Mucosa of descending colon (tissue), 3 donors: ENCODE data around the gene MS4A15. TPM values are rescaled to one million over a fixed set of nuclear protein-coding genes. Genes with fewer than 3 reads are reported as not detected.

Experiments used
- ATAC-seq: fragments of 200-7000 bp; cut with Tn5 transposase; one replicate; pipeline ENCODE4 v1.9.1; 2020; ENCODE audit warnings: mild to moderate bottlenecking, moderate library complexity
- DNase-seq, 3 donors: peaks; one replicate each; pipeline ENCODE4 v3.0.0-alpha.2; 2020
- H3K36me3 ChIP-seq: fragments of 200-600 bp; one replicate; pipeline ENCODE4 v1.8.0; 2021; ENCODE audit warnings: low read depth, mild to moderate bottlenecking
- H3K4me1 ChIP-seq: fragments of 200-600 bp; one replicate; pipeline ENCODE4 v1.8.0; 2021; ENCODE audit warnings: low read depth, mild to moderate bottlenecking
- H3K4me3 ChIP-seq: fragments of 200-600 bp; one replicate; pipeline ENCODE4 v1.8.0; 2021; ENCODE audit warnings: mild to moderate bottlenecking
- H3K9me3 ChIP-seq: fragments of 200-600 bp; one replicate; pipeline ENCODE4 v1.8.0; 2021; ENCODE audit warnings: mild to moderate bottlenecking
- intact Hi-C, 2 donors: fragments of 100-400 bp; cut with DNase I in 1 of 2; cut with micrococcal nuclease in 1 of 2; formaldehyde crosslinking; loops; one replicate each; pipeline versions ENCODE4 v1.11.0 to v1.11.1; 2022; cut with DNase I, micrococcal nuclease
- total RNA-seq, 3 donors: library from RNA; stranded (reverse); fragmentation: NEBNext Ultra II Directional in 2 of 3; extraction: Animal tissue kit (Norgen Biotek cat#: 25700) in 2 of 3; gene quantifications; one replicate each; pipeline versions ENCODE4 v1.2.1 to v1.2.4, GENCODE V29; 2021 to 2023
- TF ChIP-seq, protein P1 (sequence below): fragments of 200-600 bp; IDR thresholded peaks from one replicate; pipeline ENCODE4 v1.8.0; 2022; ENCODE audit warnings: antibody characterized with exemption, mild to moderate bottlenecking
- donor health status: DM: no; HTN: no; CAD: no; lungs with moderate emphysema.
- donor health status: DM: no; HTN: no; CAD: no.
- donor health status: DM: no; HTN: yes; CAD: no.

Gene MS4A15
- total RNA-seq, 3 donors from 2014 or later, result 0.38 TPM; not detected in 2

- TF ChIP-seq, protein P1, sequence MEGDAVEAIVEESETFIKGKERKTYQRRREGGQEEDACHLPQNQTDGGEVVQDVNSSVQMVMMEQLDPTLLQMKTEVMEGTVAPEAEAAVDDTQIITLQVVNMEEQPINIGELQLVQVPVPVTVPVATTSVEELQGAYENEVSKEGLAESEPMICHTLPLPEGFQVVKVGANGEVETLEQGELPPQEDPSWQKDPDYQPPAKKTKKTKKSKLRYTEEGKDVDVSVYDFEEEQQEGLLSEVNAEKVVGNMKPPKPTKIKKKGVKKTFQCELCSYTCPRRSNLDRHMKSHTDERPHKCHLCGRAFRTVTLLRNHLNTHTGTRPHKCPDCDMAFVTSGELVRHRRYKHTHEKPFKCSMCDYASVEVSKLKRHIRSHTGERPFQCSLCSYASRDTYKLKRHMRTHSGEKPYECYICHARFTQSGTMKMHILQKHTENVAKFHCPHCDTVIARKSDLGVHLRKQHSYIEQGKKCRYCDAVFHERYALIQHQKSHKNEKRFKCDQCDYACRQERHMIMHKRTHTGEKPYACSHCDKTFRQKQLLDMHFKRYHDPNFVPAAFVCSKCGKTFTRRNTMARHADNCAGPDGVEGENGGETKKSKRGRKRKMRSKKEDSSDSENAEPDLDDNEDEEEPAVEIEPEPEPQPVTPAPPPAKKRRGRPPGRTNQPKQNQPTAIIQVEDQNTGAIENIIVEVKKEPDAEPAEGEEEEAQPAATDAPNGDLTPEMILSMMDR, result no peak
- Histone ChIP-seq H3K4me1 (no peaks in the 10 kb centered on the region), H3K9me3 (no peaks in the 10 kb centered on the region), H3K4me3 (no peak overlapping the region), H3K36me3 (no peaks in the 10 kb centered on the region)
- DNase-seq (no peak), ATAC-seq (no peak)
- intact Hi-C loops, result no loop called here
Measured at GRCh38 chr11:60744114-60744513, 12.6 kb upstream of the MS4A15 start.

- intact Hi-C loops, result no loop called here
- no peak for ATAC-seq
- DNase-seq, result no peak
- Histone ChIP-seq H3K9me3 (no peaks in the 10 kb centered on the region), H3K36me3 (no peaks in the 10 kb centered on the region), H3K4me3 (no peak overlapping the region), H3K4me1 (no peaks in the 10 kb centered on the region)
- TF ChIP-seq, protein P1, result no peak
Measured at GRCh38 chr11:60747359-60747873, 9.3 kb upstream of the MS4A15 start.

- H3K36me3 ChIP-seq, result no peaks in the 10 kb centered on the region
- DNase-seq, result no peak
- intact Hi-C loops, result no loop called here
- no peaks in the 10 kb centered on the region for H3K4me1 ChIP-seq
- no peak overlapping the region for H3K4me3 ChIP-seq
- TF ChIP-seq, protein P1, result no peak
- H3K9me3 ChIP-seq, result no peaks in the 10 kb centered on the region
- no peak for ATAC-seq
Measured at GRCh38 chr11:60748225-60748624, 8.4 kb upstream of the MS4A15 start.

GRCh38 chr11:60748821-60749220 lies 7.8 kb upstream of the MS4A15 start:
- no peak for ATAC-seq
- TF ChIP-seq, protein P1, result no peak
- no peak overlapping the region for H3K4me3 ChIP-seq
- DNase-seq, result no peak
- no peaks in the 10 kb centered on the region for H3K9me3 ChIP-seq
- intact Hi-C loops, result no loop called here
- no peaks in the 10 kb centered on the region for H3K4me1 ChIP-seq
- no peaks in the 10 kb centered on the region for H3K36me3 ChIP-seq

- TF ChIP-seq, protein P1, result no peak
- intact Hi-C loops, result no loop called here
- Histone ChIP-seq H3K9me3 (no peaks in the 10 kb centered on the region), H3K4me1 (no peaks in the 10 kb centered on the region), H3K36me3 (no peaks in the 10 kb centered on the region), H3K4me3 (no peak overlapping the region)
- DNase-seq, result no peak
- no peak for ATAC-seq
Measured at GRCh38 chr11:60750911-60751310, 5.8 kb upstream of the MS4A15 start.

GRCh38 chr11:60753309-60753708 lies 3.4 kb upstream of the MS4A15 start:
- Histone ChIP-seq H3K9me3 (no peaks in the 10 kb centered on the region), H3K4me1 (no peaks in the 10 kb centered on the region), H3K4me3 (no peak overlapping the region), H3K36me3 (no peaks in the 10 kb centered on the region)
- DNase-seq, result no peak
- ATAC-seq, result peak; percentile 36
- TF ChIP-seq, protein P1, result no peak
- intact Hi-C loops, result no loop called here
